ENCODE measurements around the gene ARID5B. TPM values are rescaled to one million over a fixed set of nuclear protein-coding genes. Genes with fewer than 3 reads are reported as not detected.

Gene ARID5B
- total RNA-seq, 1 donor from 2014 or later, result 51.4 TPM

DNA sequence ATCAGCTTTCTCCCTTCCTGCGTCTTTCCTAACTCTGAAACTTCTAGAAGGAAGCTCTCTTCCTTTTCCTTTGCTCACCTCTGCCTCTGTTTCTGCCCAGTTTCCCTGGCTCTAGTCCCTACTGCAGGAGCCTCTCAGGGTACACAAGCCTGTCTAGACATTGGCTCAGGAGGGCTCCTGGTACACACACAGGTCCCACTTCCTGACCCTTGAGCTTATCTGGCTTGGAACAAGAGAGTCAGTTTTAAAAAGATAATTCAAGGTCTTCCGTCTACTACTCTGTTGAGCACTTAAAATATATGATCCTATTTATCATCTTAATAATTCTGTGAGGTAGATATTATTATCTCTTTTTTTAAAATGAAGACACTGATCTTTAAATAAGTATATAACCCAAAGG, 226.5 kb downstream of the ARID5B start:
- Mint-ChIP-seq H3K27me3 (ENCODE audit: low read depth) (no peaks in the 10 kb centered on the region), H3K9me3 (peaks cover 33% of the 10 kb centered on the region), H3K4me3 (no peak overlapping the region), H3K4me1 (no peaks in the 10 kb centered on the region), H3K27ac (no peak overlapping the region), H3K36me3 (peaks cover 11% of the 10 kb centered on the region)
- TF ChIP-seq, protein P1, sequence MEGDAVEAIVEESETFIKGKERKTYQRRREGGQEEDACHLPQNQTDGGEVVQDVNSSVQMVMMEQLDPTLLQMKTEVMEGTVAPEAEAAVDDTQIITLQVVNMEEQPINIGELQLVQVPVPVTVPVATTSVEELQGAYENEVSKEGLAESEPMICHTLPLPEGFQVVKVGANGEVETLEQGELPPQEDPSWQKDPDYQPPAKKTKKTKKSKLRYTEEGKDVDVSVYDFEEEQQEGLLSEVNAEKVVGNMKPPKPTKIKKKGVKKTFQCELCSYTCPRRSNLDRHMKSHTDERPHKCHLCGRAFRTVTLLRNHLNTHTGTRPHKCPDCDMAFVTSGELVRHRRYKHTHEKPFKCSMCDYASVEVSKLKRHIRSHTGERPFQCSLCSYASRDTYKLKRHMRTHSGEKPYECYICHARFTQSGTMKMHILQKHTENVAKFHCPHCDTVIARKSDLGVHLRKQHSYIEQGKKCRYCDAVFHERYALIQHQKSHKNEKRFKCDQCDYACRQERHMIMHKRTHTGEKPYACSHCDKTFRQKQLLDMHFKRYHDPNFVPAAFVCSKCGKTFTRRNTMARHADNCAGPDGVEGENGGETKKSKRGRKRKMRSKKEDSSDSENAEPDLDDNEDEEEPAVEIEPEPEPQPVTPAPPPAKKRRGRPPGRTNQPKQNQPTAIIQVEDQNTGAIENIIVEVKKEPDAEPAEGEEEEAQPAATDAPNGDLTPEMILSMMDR (IDR thresholded peaks at IDR 0.05; ENCODE audit: unreplicated experiment), result no peak
- DNase-seq (ENCODE audit: low spot score in 2 of 2, unreplicated experiment in 2 of 2), result no peak

DNA sequence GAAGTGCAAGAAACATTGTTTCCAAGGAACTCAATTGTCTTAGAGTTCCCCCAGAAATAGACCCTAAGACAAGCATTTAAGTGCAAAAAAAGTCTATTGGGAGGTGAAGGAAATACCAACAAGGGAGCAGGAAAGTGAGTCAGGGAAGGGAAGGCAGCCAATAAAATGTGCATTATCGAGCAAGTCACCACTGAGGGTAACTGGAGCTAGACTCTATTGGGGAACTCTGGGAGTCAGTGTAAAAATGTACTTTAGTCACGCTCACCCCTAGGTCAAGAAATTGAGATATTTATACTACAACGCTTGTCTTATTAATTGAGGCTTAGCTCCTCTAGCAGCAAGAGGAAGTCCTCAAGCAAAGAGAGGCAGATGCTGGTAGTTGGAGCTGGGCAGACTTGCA, 229.4 kb downstream of the ARID5B start:
- Mint-ChIP-seq H3K27me3 (ENCODE audit: low read depth) (no peaks in the 10 kb centered on the region), H3K27ac (no peak overlapping the region), H3K9me3 (peaks cover 24% of the 10 kb centered on the region), H3K4me1 (no peaks in the 10 kb centered on the region), H3K4me3 (no peak overlapping the region), H3K36me3 (peaks cover 8% of the 10 kb centered on the region)
- TF ChIP-seq, protein P1 (IDR thresholded peaks at IDR 0.05; ENCODE audit: unreplicated experiment), result no peak
- DNase-seq (ENCODE audit: low spot score in 2 of 2, unreplicated experiment in 2 of 2), result no peak

DNA sequence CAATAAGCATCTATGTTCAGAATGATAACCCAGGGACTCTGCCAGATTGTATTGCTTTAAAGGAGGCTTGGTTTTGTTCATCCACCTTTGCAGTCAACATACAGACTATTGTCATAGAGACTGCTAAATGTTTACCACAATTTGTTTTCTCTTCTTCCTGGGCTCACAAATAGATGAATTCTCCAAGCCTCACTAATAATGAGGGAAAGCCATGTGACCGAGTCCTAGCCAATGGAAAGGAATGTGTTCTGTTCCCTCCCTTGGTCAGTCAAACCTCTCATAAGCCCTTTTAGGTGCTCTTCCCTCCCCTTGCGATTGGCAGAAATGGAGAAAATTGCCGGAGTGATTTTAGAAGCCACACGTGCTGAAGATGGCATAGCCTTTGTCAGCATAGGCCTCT, 230.2 kb downstream of the ARID5B start:
- no peak overlapping the region for H3K27ac Mint-ChIP-seq
- peaks cover 8% of the 10 kb centered on the region for H3K36me3 Mint-ChIP-seq
- peaks cover 24% of the 10 kb centered on the region for H3K9me3 Mint-ChIP-seq
- no peaks in the 10 kb centered on the region for H3K4me1 Mint-ChIP-seq
- H3K27me3 Mint-ChIP-seq (ENCODE audit: low read depth), result no peaks in the 10 kb centered on the region
- no peak overlapping the region for H3K4me3 Mint-ChIP-seq
- TF ChIP-seq, protein P1 (IDR thresholded peaks at IDR 0.05; ENCODE audit: unreplicated experiment), result no peak
- DNase-seq (ENCODE audit: low spot score in 2 of 2, unreplicated experiment in 2 of 2), result no peak

DNA sequence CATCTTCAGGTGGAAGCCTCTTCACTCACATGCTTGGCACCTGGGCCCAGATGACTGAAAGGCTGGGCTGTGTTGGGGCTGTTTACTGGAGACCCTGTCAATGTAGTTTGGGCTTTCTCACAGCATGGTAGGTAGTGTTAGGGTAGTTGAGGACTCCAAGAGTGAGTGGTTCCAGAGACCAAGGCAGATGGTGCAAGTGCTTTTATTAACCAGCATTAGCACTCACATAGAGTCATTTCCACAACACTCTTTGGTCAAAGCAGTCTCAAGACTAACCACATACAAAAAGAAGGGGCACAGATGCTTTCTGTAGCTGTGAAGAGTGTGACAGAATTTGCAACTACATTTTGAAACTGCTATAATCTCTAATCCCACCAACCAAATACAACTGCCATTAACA, 232.1 kb downstream of the ARID5B start:
- TF ChIP-seq, protein P1 (IDR thresholded peaks at IDR 0.05; ENCODE audit: unreplicated experiment), result no peak
- H3K27ac Mint-ChIP-seq, result no peak overlapping the region
- no peak for DNase-seq (ENCODE audit: low spot score in 2 of 2, unreplicated experiment in 2 of 2)

DNA sequence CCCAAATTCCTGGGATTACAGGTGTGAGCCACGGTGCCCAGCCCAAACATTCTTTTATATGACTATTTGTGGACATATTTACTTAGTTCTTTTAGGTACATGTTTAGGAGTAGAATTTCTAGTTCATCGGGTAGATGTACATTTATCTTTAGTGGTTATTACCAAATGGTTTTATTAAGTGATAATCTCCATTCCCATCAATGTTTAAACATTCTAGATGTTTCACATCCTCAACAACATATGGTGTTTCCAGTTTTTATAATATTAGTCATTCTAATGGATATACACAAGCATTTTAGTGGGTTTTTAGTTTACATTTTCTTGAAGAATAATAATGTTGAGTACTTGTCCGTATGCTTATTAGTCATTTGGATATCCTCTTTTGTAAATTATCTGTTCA, 235.4 kb downstream of the ARID5B start:
- Mint-ChIP-seq H3K27me3 (ENCODE audit: low read depth) (no peaks in the 10 kb centered on the region), H3K36me3 (no peaks in the 10 kb centered on the region), H3K4me1 (no peaks in the 10 kb centered on the region), H3K9me3 (peaks cover 16% of the 10 kb centered on the region), H3K4me3 (no peak overlapping the region), H3K27ac (no peak overlapping the region)
- DNase-seq (ENCODE audit: low spot score in 2 of 2, unreplicated experiment in 2 of 2), result no peak
- TF ChIP-seq, protein P1 (IDR thresholded peaks at IDR 0.05; ENCODE audit: unreplicated experiment), result no peak

More for the DNA sequence above, 232.1 kb downstream of the ARID5B start:
- Mint-ChIP-seq H3K9me3 (peaks cover 28% of the 10 kb centered on the region), H3K27me3 (ENCODE audit: low read depth) (no peaks in the 10 kb centered on the region), H3K4me3 (no peak overlapping the region), H3K4me1 (no peaks in the 10 kb centered on the region), H3K36me3 (peaks cover 6% of the 10 kb centered on the region)

Other genes with a start within 250 kb of the ARID5B start
- gene CABCOCO1, start 238.8 kb upstream of the ARID5B start, total RNA-seq, result 2.5 to 4.8 TPM (median 2.5 TPM) in 3 replicates